BJ (cell line): Measurements from ENCODE around the gene ACKR2. TPM values are rescaled to one million over a fixed set of nuclear protein-coding genes. Genes with fewer than 3 reads are reported as not detected.
"Not testable (repeated sequence)": the region's sequence is repeated elsewhere in the genome, so short reads cannot be mapped to it uniquely, and the experiment has no call there.

Experiments used
- CTCF ChIA-PET: fragments of 350-600 bp; formaldehyde crosslinking; extraction: SDS; loops from one replicate; lab custom pipeline; 2021; ENCODE audit warnings: antibody characterized with exemption, inconsistent platforms; lab: Yijun Ruan, JAX
- POLR2A ChIA-PET: fragments of 300-600 bp; sonication (Branson Sonifier 250); formaldehyde crosslinking; extraction: SDS; loops from one replicate; lab custom pipeline; 2021; ENCODE audit warnings: antibody characterized with exemption; lab: Charles Lee
- DNase-seq: peaks from one replicate; pipeline ENCODE4 v3.0.0-alpha.2; 2011; ENCODE audit warnings: low read depth
- H3K27me3 ChIP-seq: 2 replicates; pipeline ENCODE4 v1.6.0; 2011; ENCODE audit warnings: low read length; ENCODE audit not compliant: control insufficient read depth, insufficient read depth
- H3K36me3 ChIP-seq: 2 replicates; pipeline ENCODE4 v1.5.1; 2011; ENCODE audit warnings: low read length; ENCODE audit not compliant: control insufficient read depth, insufficient read depth
- H3K4me3 ChIP-seq: 2 replicates; pipeline ENCODE4 v1.5.1; 2011; ENCODE audit warnings: low read depth, mild to moderate bottlenecking, control low read depth, low read length
- polyA plus RNA-seq: library from polyadenylated mRNA; depleted of rRNA; stranded (reverse); fragments of >200 nt; gene quantifications from 2 replicates; pipeline ENCODE4 v1.2.3, GENCODE V29; 2011
- TF ChIP-seq, protein P1 (sequence below): IDR thresholded peaks from 2 replicates; pipeline ENCODE4 v1.5.1; 2011; ENCODE audit warnings: low read depth, mild to moderate bottlenecking, control low read depth, inconsistent platforms, low read length, moderate library complexity; ENCODE audit not compliant: insufficient read depth

Gene ACKR2
- polyA plus RNA-seq, 1 experiment: 0.15 TPM

DNA sequence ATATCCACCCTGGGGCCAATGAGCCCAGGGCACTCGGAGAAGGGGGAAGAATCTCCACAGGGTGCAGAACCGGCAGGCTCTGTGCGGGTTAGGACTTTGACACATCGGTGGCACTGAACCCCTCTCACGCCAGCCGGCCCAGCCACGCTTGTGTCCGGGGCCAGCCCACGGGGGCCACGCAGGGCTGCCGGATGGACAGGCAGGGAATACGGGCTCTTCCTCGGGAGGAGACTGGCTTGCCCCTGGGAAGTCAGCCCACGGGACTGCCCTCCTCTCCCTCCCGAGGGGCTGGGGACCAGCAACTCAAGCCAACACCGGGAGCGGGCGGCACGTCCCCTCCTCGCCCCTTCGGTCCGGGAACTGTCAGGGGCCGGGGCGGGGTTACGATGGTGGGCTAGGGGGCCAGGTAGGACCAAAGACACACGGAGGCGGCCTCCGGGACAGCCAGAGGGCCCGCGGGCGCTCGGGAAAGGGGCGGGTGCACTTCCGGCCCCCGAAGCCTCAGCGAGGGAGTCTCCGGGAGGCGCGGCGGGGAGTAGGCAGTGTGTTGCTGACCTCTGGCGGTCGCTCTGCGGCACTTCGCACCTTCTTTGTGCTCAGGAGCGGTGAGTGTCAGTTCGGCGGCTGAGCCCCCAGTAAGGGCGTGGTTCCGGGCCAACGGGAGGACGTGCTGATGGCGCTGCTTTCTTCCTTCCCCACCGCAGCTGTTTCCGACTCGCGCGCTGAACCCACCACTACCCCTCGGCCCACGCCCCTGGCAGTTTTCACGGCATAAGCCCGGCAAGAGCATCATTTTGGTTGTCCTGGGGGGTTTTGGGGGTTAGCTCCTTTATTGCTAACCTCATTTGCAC lies 71.6 kb downstream of the ACKR2 start:
- TF ChIP-seq, protein P1, sequence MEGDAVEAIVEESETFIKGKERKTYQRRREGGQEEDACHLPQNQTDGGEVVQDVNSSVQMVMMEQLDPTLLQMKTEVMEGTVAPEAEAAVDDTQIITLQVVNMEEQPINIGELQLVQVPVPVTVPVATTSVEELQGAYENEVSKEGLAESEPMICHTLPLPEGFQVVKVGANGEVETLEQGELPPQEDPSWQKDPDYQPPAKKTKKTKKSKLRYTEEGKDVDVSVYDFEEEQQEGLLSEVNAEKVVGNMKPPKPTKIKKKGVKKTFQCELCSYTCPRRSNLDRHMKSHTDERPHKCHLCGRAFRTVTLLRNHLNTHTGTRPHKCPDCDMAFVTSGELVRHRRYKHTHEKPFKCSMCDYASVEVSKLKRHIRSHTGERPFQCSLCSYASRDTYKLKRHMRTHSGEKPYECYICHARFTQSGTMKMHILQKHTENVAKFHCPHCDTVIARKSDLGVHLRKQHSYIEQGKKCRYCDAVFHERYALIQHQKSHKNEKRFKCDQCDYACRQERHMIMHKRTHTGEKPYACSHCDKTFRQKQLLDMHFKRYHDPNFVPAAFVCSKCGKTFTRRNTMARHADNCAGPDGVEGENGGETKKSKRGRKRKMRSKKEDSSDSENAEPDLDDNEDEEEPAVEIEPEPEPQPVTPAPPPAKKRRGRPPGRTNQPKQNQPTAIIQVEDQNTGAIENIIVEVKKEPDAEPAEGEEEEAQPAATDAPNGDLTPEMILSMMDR: peak; percentile 95

DNA sequence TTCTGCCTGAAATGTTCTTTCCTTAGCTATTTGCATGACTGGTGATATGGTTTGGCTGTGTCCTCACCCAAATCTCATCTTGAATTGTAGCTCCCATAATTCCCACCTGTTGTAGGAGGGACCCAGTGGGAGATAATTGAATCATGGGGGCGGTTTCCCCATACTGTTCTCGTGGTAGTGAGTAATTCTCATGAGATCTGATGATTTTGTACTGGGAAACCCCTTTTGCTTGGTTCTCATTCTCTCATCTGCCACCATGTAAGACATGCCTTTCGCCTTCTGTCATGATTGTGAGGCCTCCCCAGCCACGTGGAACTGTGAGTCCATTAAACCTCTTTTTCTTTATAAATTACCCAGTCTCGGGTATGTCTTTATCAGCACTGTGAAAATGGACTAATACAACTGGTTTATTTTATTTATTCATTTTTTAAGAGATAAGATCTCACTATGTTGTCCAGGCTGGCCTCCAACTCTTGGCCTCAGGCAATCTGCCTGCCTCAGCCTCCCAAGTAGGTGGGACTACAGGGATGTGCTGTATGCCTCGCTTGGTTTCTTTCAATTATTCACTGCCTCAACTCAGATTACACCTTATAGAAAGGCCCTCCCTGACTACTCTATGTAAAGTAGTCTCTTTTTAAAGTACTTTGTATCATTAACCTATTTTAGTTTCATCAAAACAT lies 74.1 kb downstream of the ACKR2 start:
- POLR2A ChIA-PET, DNase-seq, H3K36me3 ChIP-seq, H3K4me3 ChIP-seq, H3K27me3 ChIP-seq: not testable (repeated sequence)
- CTCF ChIA-PET: interaction anchor here (2.3 kb wide), 1 partner anchor 14 kb away, joined by 6 read pairs; no protein-coding TSS in a partner anchor

More for the DNA sequence above, 71.6 kb downstream of the ACKR2 start:
- Histone ChIP-seq H3K36me3 (no peaks in the 10 kb centered on the region), H3K27me3 (peaks cover 4% of the 10 kb centered on the region; the same call in 1 of the 2 replicates), H3K4me3 (peak overlapping the region; percentile 66)
- no peak for DNase-seq
- ChIA-PET POLR2A (no interaction called here), CTCF (interaction anchor here (0.7 to 2.3 kb wide), 6 partner anchors 9 to 101 kb away, joined by 3 to 14 read pairs (median 4); no protein-coding TSS in a partner anchor)

DNA sequence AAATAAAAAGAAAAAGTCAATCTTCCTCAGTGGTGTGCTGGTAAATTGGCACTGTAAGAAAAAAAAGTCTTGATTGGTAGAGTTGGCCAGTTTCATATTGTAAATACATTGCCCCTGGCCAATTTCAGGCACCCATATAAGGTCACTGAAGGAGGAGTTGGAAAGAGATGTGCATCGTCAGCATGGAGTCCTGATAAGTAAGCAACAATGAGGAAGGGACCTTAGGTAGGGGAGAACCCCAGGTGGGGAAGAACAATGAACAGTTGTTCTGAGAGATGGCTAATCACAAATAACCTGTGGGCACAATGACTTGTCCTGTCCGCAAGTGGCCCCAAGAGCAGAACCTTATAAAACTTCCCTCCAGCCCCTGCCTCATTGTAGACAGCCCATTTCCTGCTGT lies 75.1 kb downstream of the ACKR2 start:
- ChIA-PET CTCF (no interaction called here), POLR2A (no interaction called here)
- Histone ChIP-seq H3K36me3 (no peaks in the 10 kb centered on the region), H3K27me3 (no peaks in the 10 kb centered on the region; the same call in 1 of the 2 replicates), H3K4me3 (no peak overlapping the region)
- DNase-seq: no peak
- TF ChIP-seq, protein P1: no peak

DNA sequence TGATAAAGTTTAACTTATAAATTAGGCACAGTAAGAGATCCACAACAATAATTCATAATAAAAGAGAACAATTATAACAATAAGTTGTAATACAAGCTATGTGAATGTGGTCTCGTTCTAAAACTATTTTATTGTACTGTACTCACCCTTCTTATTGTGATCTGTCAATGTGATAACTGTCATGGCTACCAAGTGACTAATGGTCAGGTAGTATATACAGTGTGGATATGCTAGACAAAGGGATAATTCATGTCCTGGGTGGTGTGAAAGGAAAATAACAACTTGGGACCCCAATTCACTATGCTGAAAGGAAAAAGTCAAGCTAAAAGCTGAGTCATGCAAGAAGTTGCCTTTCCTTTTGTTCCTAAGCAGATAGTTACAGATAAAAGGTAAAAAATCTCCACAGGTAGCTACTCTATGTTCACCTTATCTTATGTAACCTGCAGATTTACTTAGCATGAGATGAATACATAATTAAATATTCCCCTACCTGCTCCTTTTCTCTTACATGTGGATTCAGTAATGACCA lies 77.1 kb downstream of the ACKR2 start:
- TF ChIP-seq, protein P1: no peak

DNA sequence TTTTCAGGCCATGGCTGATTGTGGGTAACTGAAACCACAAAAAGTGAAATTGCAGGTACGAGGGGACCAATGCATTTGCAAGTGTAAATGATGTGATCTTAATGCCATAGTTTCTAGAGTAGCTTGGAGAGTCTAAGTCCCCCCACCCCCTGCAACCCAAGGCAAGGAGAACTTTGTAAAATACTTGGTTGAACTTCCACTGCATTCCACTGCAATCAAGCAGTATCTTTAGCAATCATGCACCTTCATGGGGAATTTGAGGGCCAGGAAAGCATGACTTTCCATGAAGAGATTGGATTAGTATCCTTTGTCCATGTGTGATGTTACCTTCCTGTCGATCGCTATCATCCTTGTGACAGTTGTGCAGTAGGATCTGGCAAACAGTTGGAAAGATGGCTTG lies 77.8 kb downstream of the ACKR2 start:
- no peak overlapping the region for H3K4me3 ChIP-seq
- DNase-seq: no peak
- no peaks in the 10 kb centered on the region; the same call in 1 of the 2 replicates for H3K27me3 ChIP-seq
- no peaks in the 10 kb centered on the region for H3K36me3 ChIP-seq
- ChIA-PET POLR2A (no interaction called here), CTCF (no interaction called here)
- TF ChIP-seq, protein P1: no peak

More for the DNA sequence above, 77.1 kb downstream of the ACKR2 start:
- ChIA-PET CTCF (no interaction called here), POLR2A (no interaction called here)
- DNase-seq: no peak
- Histone ChIP-seq H3K27me3 (no peaks in the 10 kb centered on the region; the same call in 1 of the 2 replicates), H3K4me3 (no peak overlapping the region), H3K36me3 (no peaks in the 10 kb centered on the region)
